GM03348 (cell line): ENCODE data around the gene CYB5R3.

ENCODE experiments used
- DNase-seq: peaks from one replicate; pipeline ENCODE4 v3.0.0; 2012; ENCODE audit warnings: low spot score

CYB5R3 gene

GRCh38 chr22:42649246-42650099, at the start of gene CYB5R3:
CYB5R3 (minus strand) TSS chr22:42649392; CDS start chr22:42649315, 77 bp downstream.
- DNase-seq = peak; percentile 98

- DNase-seq = peak; percentile 66
Observed at GRCh38 chr22:42697542-42698013, 48.4 kb upstream of the CYB5R3 start.

- DNase-seq = no peak
Observed at GRCh38 chr22:42696331-42696967, 47.3 kb upstream of the CYB5R3 start.

- no peak for DNase-seq
Observed at GRCh38 chr22:42695294-42695693, 46.1 kb upstream of the CYB5R3 start.

- DNase-seq = no peak
Observed at GRCh38 chr22:42693763-42694683, 44.8 kb upstream of the CYB5R3 start.

GRCh38 chr22:42693055-42693762, 44.0 kb upstream of the CYB5R3 start:
- peak; percentile 1 for DNase-seq

GRCh38 chr22:42692239-42693054, 43.3 kb upstream of the CYB5R3 start:
- no peak for DNase-seq

GRCh38 chr22:42691440-42691839, 42.2 kb upstream of the CYB5R3 start:
- peak; percentile 3 for DNase-seq

- DNase-seq = peak; percentile 93
Observed at GRCh38 chr22:42688241-42689211, 39.3 kb upstream of the CYB5R3 start.

- no peak for DNase-seq
Observed at GRCh38 chr22:42686756-42687491, 37.7 kb upstream of the CYB5R3 start.

GRCh38 chr22:42685941-42686653, 36.9 kb upstream of the CYB5R3 start:
- DNase-seq = peak; percentile 31

GRCh38 chr22:42684462-42685195, 35.4 kb upstream of the CYB5R3 start:
- DNase-seq = peak; percentile 24

GRCh38 chr22:42683578-42684283, 34.5 kb upstream of the CYB5R3 start:
- DNase-seq = peak; percentile 77

GRCh38 chr22:42682113-42682851, 33.1 kb upstream of the CYB5R3 start:
- peak; percentile 9 for DNase-seq

GRCh38 chr22:42680648-42681047, 31.5 kb upstream of the CYB5R3 start:
- peak; percentile 92 for DNase-seq

GRCh38 chr22:42679691-42680090, 30.5 kb upstream of the CYB5R3 start:
- DNase-seq = no peak
